H1 (cell line): ENCODE data around the gene USF1. TPM values are rescaled to one million over a fixed set of nuclear protein-coding genes. Genes with fewer than 3 reads are reported as not detected.

Source experiments
- CTCF ChIA-PET: fragments of 300-600 bp; sonication (Branson Sonifier 250); formaldehyde crosslinking; loops from one replicate; lab custom pipeline; 2021; ENCODE audit not compliant: partially characterized antibody; lab: Charles Lee
- POLR2A ChIA-PET: fragments of 300-600 bp; sonication (Branson Sonifier 250); formaldehyde crosslinking; loops from one replicate; lab custom pipeline; 2021; ENCODE audit warnings: inconsistent platforms; ENCODE audit not compliant: partially characterized antibody; lab: Charles Lee
- DNase-seq, 2 experiments: peaks; one replicate each; pipeline versions ENCODE4 v3.0.0 to v3.0.0-alpha.2; 2010 to 2022; ENCODE audit warnings: low spot score in 2 of 2, low read depth in 1 of 2, mixed read lengths in 1 of 2
- FAIRE-seq: peaks from 2 replicates; lab custom pipeline; 2011; peaks lifted over from hg19 to GRCh38; lab: Jason Lieb, UNC
- H2AFZ ChIP-seq: 2 replicates; pipeline ENCODE4 v1.8.1; 2012; ENCODE audit warnings: low read length, inconsistent platforms
- H2AK5ac ChIP-seq: 2 replicates; pipeline ENCODE4 v1.6.1; 2013; ENCODE audit warnings: low read depth, low read length
- H2BK120ac ChIP-seq: replicated peaks from 2 replicates; pipeline ENCODE3; 2013; ENCODE audit warnings: low read depth, low read length, inconsistent platforms
- H2BK12ac ChIP-seq: 2 replicates; pipeline ENCODE4 v1.6.1; 2013; ENCODE audit warnings: low read depth, low read length
- H2BK15ac ChIP-seq: 2 replicates; pipeline ENCODE4 v1.6.1; 2013; ENCODE audit warnings: low read length
- H2BK20ac ChIP-seq: 2 replicates; pipeline ENCODE4 v1.6.1; 2013; ENCODE audit warnings: low read length
- H2BK5ac ChIP-seq: 2 replicates; pipeline ENCODE4 v1.6.1; 2013; ENCODE audit warnings: low read depth, low read length
- H3K14ac ChIP-seq: 2 replicates; pipeline ENCODE4 v1.6.1; 2013; ENCODE audit warnings: inconsistent platforms; ENCODE audit not compliant: insufficient read length
- H3K18ac ChIP-seq: 2 replicates; pipeline ENCODE4 v1.6.1; 2013; ENCODE audit warnings: low read length; ENCODE audit errors: extremely low read depth
- H3K23ac ChIP-seq: 2 replicates; pipeline ENCODE4 v1.6.1; 2013; ENCODE audit warnings: inconsistent platforms; ENCODE audit not compliant: insufficient read length
- H3K23me2 ChIP-seq: 2 replicates; pipeline ENCODE4 v1.6.1; 2013; ENCODE audit warnings: low read depth, low read length
- H3K27ac ChIP-seq: 2 replicates; pipeline ENCODE4 v1.6.1; 2011; ENCODE audit warnings: low read depth, low read length, inconsistent platforms
- H3K27me3 ChIP-seq, 4 experiments: replicated peaks in 1 of 4; 1 replicate in 1 of 4; 2 replicates in 3 of 4; pipeline versions ENCODE4 v1.6.1 to v1.8.1; 2011 to 2013; ENCODE audit warnings: low read length in 3 of 4, mild to moderate bottlenecking in 3 of 4, inconsistent platforms in 2 of 4, mixed read lengths in 2 of 4, moderate library complexity in 1 of 4; ENCODE audit not compliant: control insufficient read depth in 3 of 4, insufficient read depth in 3 of 4; ENCODE audit errors: extremely low read depth in 1 of 4
- H3K36me3 ChIP-seq, 4 experiments: 2 replicates each; pipeline versions ENCODE4 v1.6.1 to v1.8.1; 2011 to 2013; ENCODE audit warnings: mild to moderate bottlenecking in 4 of 4, low read length in 3 of 4, moderate library complexity in 2 of 4, control low read depth in 1 of 4, inconsistent platforms in 1 of 4; ENCODE audit not compliant: insufficient read depth in 4 of 4, control insufficient read depth in 2 of 4
- H3K4ac ChIP-seq: replicated peaks from 2 replicates; pipeline ENCODE3; 2013; ENCODE audit warnings: low read length, low read depth, mixed read lengths, inconsistent platforms; ENCODE audit not compliant: insufficient read length
- H3K4me1 ChIP-seq, 4 experiments: replicated peaks in 1 of 4; 1 replicate in 1 of 4; 2 replicates in 3 of 4; pipeline versions ENCODE4 v1.6.1 to v1.8.1; 2011 to 2013; ENCODE audit warnings: low read length in 3 of 4, inconsistent platforms in 2 of 4, mixed read lengths in 1 of 4; ENCODE audit not compliant: insufficient read depth in 4 of 4, control insufficient read depth in 3 of 4
- H3K4me2 ChIP-seq, 2 experiments: 2 replicates each; pipeline versions ENCODE4 v1.6.1 to v1.8.1; 2011 to 2013; ENCODE audit warnings: low read depth in 2 of 2, low read length in 2 of 2, control low read depth in 1 of 2, inconsistent platforms in 1 of 2, mild to moderate bottlenecking in 1 of 2; ENCODE audit not compliant: insufficient read depth in 1 of 2
- H3K4me3 ChIP-seq, 4 experiments: fragments of 200-600, 300-600 bp in 1 of 4; sonication (generic), shearing (Covaris generic), sonication (Bioruptor Twin) in 1 of 4; 2 replicates each; pipeline versions ENCODE4 v1.5.1 to v1.8.1; 2011 to 2016; ENCODE audit warnings: low read length in 4 of 4, low read depth in 3 of 4, control low read depth in 2 of 4, inconsistent platforms in 2 of 4, mild to moderate bottlenecking in 2 of 4, mixed read lengths in 1 of 4, moderate library complexity in 1 of 4; ENCODE audit not compliant: insufficient read depth in 2 of 4; ENCODE audit errors: extremely low read depth in 1 of 4
- H3K56ac ChIP-seq: replicated peaks from 2 replicates; pipeline ENCODE3; 2013; ENCODE audit warnings: low read depth, mild to moderate bottlenecking, mixed read lengths, low read length, inconsistent platforms; ENCODE audit not compliant: insufficient read length
- H3K79me1 ChIP-seq: 2 replicates; pipeline ENCODE4 v1.6.1; 2013; ENCODE audit warnings: low read depth, low read length, control low read depth
- H3K79me2 ChIP-seq, 2 experiments: 2 replicates each; pipeline versions ENCODE4 v1.6.1 to v1.8.1; 2012 to 2013; ENCODE audit warnings: low read length in 2 of 2, mild to moderate bottlenecking in 2 of 2, inconsistent platforms in 1 of 2; ENCODE audit not compliant: insufficient read depth in 2 of 2, control insufficient read depth in 1 of 2
- H3K9ac ChIP-seq, 4 experiments: replicated peaks in 1 of 4; 1 replicate in 1 of 4; 2 replicates in 3 of 4; pipeline versions ENCODE4 v1.6.1 to v1.8.1; 2011 to 2013; ENCODE audit warnings: low read depth in 3 of 4, low read length in 3 of 4, control low read depth in 2 of 4, mild to moderate bottlenecking in 2 of 4, moderate library complexity in 2 of 4, inconsistent platforms in 1 of 4; ENCODE audit errors: extremely low read depth in 1 of 4
- H3K9me3 ChIP-seq, 2 experiments: 2 replicates each; pipeline versions ENCODE4 v1.6.1 to v1.8.1; 2012 to 2013; ENCODE audit warnings: mild to moderate bottlenecking in 2 of 2, moderate library complexity in 2 of 2, control low read depth in 1 of 2, inconsistent platforms in 1 of 2, low read depth in 1 of 2, low read length in 1 of 2, mixed read lengths in 1 of 2; ENCODE audit not compliant: insufficient read depth in 2 of 2
- H4K20me1 ChIP-seq, 2 experiments: replicated peaks in 1 of 2; 2 replicates each; pipeline versions ENCODE3 to v1.8.1; 2011 to 2013; ENCODE audit warnings: inconsistent platforms in 2 of 2, low read length in 2 of 2, mild to moderate bottlenecking in 1 of 2; ENCODE audit not compliant: insufficient read depth in 2 of 2, control insufficient read depth in 1 of 2
- H4K5ac ChIP-seq: 2 replicates; pipeline ENCODE4 v1.6.1; 2013; ENCODE audit warnings: low read length, low read depth, mixed read lengths, inconsistent platforms; ENCODE audit not compliant: insufficient read length
- H4K8ac ChIP-seq: 2 replicates; pipeline ENCODE4 v1.8.0; 2013; ENCODE audit warnings: mild to moderate bottlenecking, moderate library complexity, low read length, inconsistent platforms; ENCODE audit not compliant: insufficient read depth; ENCODE audit errors: extremely low read depth
- H4K91ac ChIP-seq: replicated peaks from 2 replicates; pipeline ENCODE3; 2013; ENCODE audit warnings: low read length, mixed read lengths, inconsistent platforms; ENCODE audit not compliant: insufficient read length
- BCL11A ChIP-seq, 2 experiments: IDR thresholded peaks; one replicate each; pipeline ENCODE4 v1.6.1; 2011; ENCODE audit warnings: low read depth in 2 of 2, low read length in 2 of 2, mild to moderate bottlenecking in 2 of 2
- JUND ChIP-seq: IDR thresholded peaks from 2 replicates; pipeline ENCODE4 v1.6.1; 2011; ENCODE audit warnings: mild to moderate bottlenecking, improper control_type of control experiment, low read length
- KDM1A ChIP-seq: fragments of 200-600, 300-600 bp; sonication (generic); IDR thresholded peaks from 2 replicates; pipeline ENCODE4 v1.7.1; 2016; ENCODE audit warnings: mild to moderate bottlenecking, low read length, borderline replicate concordance
- ZNF274 ChIP-seq: IDR thresholded peaks from 2 replicates; pipeline ENCODE4 v1.7.0; 2012; ENCODE audit warnings: low read length, borderline replicate concordance; ENCODE audit errors: extremely low read depth
- WGBS, 2 experiments: shearing (Covaris generic) in 1 of 2; methylation state at CpG; one replicate each; pipeline versions ENCODE4 v1.1.6 to v1.1.7; 2013 to 2015; ENCODE audit warnings: low lambda C conversion rate in 2 of 2, mixed read lengths in 2 of 2, inconsistent platforms in 1 of 2, low coverage in 1 of 2, missing lambda C conversion rate in 1 of 2; ENCODE audit not compliant: insufficient replicate concordance in 2 of 2, insufficient coverage in 1 of 2, insufficient read length in 1 of 2; ENCODE audit errors: extremely low coverage in 1 of 2, missing lambda C conversion rate in 1 of 2; 5-methylcytosine and 5-hydroxymethylcytosine counted together
- polyA plus RNA-seq, 7 experiments: library from polyadenylated mRNA; depleted of rRNA in 3 of 7; stranded (reverse) in 5 of 7; unstranded in 2 of 7; fragments of >200 nt in 5 of 7; fragments of 200-250 nt in 2 of 7; gene quantifications; 1 replicate in 5 of 7; 2 replicates in 1 of 7; 4 replicates in 1 of 7; pipeline versions ENCODE4 v1.2.1 to v1.2.3, GENCODE V29; 2011 to 2013; ENCODE audit warnings: missing spikeins in 2 of 7, mixed read lengths in 2 of 7
- total RNA-seq: library from RNA; stranded (reverse); fragmentation: NEBNext Ultra II Directional; extraction: Animal tissue kit (Norgen Biotek cat#: 25700); gene quantifications from 2 replicates; pipeline ENCODE4 v1.2.1, GENCODE V29; 2021

USF1 gene
- total and polyA plus RNA-seq, 2 of the 8 experiments (the other 6 are each of a cell fraction or from before 2014, with no cell fraction given): 45.7 to 68.9 TPM

- H3K23ac ChIP-seq: no peak overlapping the region
- H3K4ac ChIP-seq: no peak overlapping the region
- no peak overlapping the region for H2BK20ac ChIP-seq
- H2BK12ac ChIP-seq: no peak overlapping the region
- H4K5ac ChIP-seq: no peak overlapping the region
- 80% methylated on average over 6 of the region's 6 CpGs; no CpG with 5 or more reads in 1 of the 2 experiments for WGBS, 2 experiments
- POLR2A ChIA-PET: interaction anchor here (0.7 to 5.3 kb wide), 4 partner anchors 38 to 74 kb away, joined by 3 to 32 read pairs (median 3); partner anchors contain the start of genes DEDD, F11R and USF1
- 0 out of 2 replicates have a peak, but pooled peaks cover 3% of the 10 kb centered on the region for H3K79me1 ChIP-seq
- CTCF ChIA-PET: interaction anchor here (1.1 to 10.0 kb wide), 10 partner anchors 8 to 210 kb away, joined by 3 to 282 read pairs (median 10); partner anchors contain the start of genes ARHGAP30, ITLN1, NECTIN4 and TSTD1
- no peak overlapping the region for H3K4me3 ChIP-seq
- peaks cover 13% of the 10 kb centered on the region for H3K23me2 ChIP-seq
- no peak overlapping the region for H2AFZ ChIP-seq
- H4K91ac ChIP-seq: no peak overlapping the region
- no peaks in the 10 kb centered on the region for H3K9me3 ChIP-seq
- no peak overlapping the region for H3K14ac ChIP-seq
- no peak overlapping the region for H2BK120ac ChIP-seq
- no peak overlapping the region for H4K8ac ChIP-seq
- H4K20me1 ChIP-seq: no peaks in the 10 kb centered on the region
- H3K9ac ChIP-seq: no peak overlapping the region
- H3K27me3 ChIP-seq: no peaks in the 10 kb centered on the region
- H3K4me2 ChIP-seq: no peak overlapping the region
- peaks cover 0 to 6% (median 0%) of the 10 kb centered on the region in 4 experiments; a peak in 2 of 7 replicates for H3K4me1 ChIP-seq
- H3K56ac ChIP-seq: no peak overlapping the region
- DNase-seq: no peak
- no peak overlapping the region for H3K18ac ChIP-seq
- no peak overlapping the region for H2BK5ac ChIP-seq
- no peak for FAIRE-seq
- no peak overlapping the region for H3K27ac ChIP-seq
- TF ChIP-seq JUND (no peak), KDM1A (no peak), ZNF274 (no peak), BCL11A (IDR thresholded peaks at IDR 0.05; ENCODE audit: low read depth in 2 of 2, low read length in 2 of 2) (no peak)
- no peak overlapping the region for H2AK5ac ChIP-seq
- peaks cover 0 to 4% (median 0%) of the 10 kb centered on the region in 4 experiments; a peak in 1 of 8 replicates for H3K36me3 ChIP-seq
- no peak overlapping the region for H2BK15ac ChIP-seq
- H3K79me2 ChIP-seq: no peaks in the 10 kb centered on the region
Measured at GRCh38 chr1:161095230-161095629, 49.5 kb upstream of the USF1 start.
